NB4 (cell line): ENCODE results near the gene NRXN3.

Source experiments
- DNase-seq: peaks from one replicate; pipeline ENCODE4 v3.0.0; 2010; ENCODE audit warnings: low read depth
- H3K4me3 ChIP-seq: one replicate; pipeline ENCODE4 v1.5.1; 2011; ENCODE audit warnings: mild to moderate bottlenecking, low read depth, low read length, moderate library complexity
- CTCF ChIP-seq: IDR thresholded peaks from one replicate; pipeline ENCODE4 v1.5.1; 2012; ENCODE audit warnings: low read depth, low read length
- MYC ChIP-seq: IDR thresholded peaks from 2 replicates; pipeline ENCODE4 v1.6.1; 2011; ENCODE audit warnings: low read depth, low read length
- POLR2A ChIP-seq: IDR thresholded peaks from 2 replicates; pipeline ENCODE4 v1.6.1; 2011; ENCODE audit warnings: mild to moderate bottlenecking; ENCODE audit not compliant: insufficient read length; ENCODE audit errors: extremely low read depth
- TF ChIP-seq, protein P1 (sequence below): IDR thresholded peaks from 2 replicates; pipeline ENCODE4 v1.6.1; 2011; ENCODE audit warnings: low read depth, low read length

Gene NRXN3

DNA sequence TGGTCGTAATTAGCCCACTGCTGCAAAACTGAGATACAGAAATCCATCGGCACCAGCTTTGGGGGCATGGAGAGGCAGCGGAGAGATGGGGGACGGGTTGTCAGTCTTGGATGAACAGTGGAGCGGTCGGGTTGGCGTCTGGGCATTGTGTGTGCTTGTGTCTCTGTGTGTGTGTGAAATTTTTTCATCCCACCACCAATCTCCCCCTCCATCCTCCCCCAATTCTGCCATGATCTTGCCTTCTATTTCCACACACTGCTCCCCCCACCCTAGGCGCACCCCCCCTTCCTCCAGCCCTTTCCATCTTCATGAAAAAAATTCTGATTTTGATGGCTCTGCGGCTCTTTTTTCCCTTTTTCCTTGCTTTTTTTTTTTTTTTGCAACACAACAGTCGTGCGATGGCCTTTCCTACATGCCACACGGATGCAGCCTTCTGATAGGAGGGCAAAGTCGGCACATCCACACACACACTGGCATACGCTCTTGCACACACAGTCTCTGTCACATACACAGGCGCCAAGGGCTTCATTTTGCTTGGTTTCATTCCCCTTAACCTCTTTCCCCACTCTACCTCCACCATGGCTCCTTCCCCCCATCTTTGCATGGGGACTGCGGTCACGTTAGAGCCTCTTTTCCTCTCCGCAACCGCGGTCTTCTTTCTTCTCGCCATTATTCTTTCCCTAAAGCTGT is 3.3 kb downstream of the NRXN3 start:
- no peak overlapping the region for H3K4me3 ChIP-seq
- TF ChIP-seq MYC (no peak), CTCF (no peak), POLR2A (no peak)
- TF ChIP-seq, protein P1, sequence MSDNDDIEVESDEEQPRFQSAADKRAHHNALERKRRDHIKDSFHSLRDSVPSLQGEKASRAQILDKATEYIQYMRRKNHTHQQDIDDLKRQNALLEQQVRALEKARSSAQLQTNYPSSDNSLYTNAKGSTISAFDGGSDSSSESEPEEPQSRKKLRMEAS = no peak
- DNase-seq = no peak

- no peak for TF ChIP-seq CTCF
- TF ChIP-seq, protein P1 = no peak
- TF ChIP-seq POLR2A = no peak
- TF ChIP-seq MYC = no peak
- no peak for DNase-seq
- H3K4me3 ChIP-seq = no peak overlapping the region
These were observed 5.2 kb downstream of the NRXN3 start for GRCh38 chr14:78175412-78175811.

GRCh38 chr14:78178071-78178470 is 7.9 kb downstream of the NRXN3 start:
- H3K4me3 ChIP-seq = no peak overlapping the region
- no peak for TF ChIP-seq POLR2A
- TF ChIP-seq MYC = no peak
- TF ChIP-seq, protein P1 = no peak
- TF ChIP-seq CTCF = no peak
- DNase-seq = no peak

GRCh38 chr14:78178971-78179370 is 8.8 kb downstream of the NRXN3 start:
- H3K4me3 ChIP-seq = no peak overlapping the region
- no peak for DNase-seq
- TF ChIP-seq, protein P1 = no peak
- no peak for TF ChIP-seq MYC
- TF ChIP-seq CTCF = no peak
- TF ChIP-seq POLR2A = no peak

GRCh38 chr14:78181270-78181669 is 11.1 kb downstream of the NRXN3 start:
- no peak for DNase-seq
- TF ChIP-seq, protein P1 = no peak
- TF ChIP-seq POLR2A (no peak), CTCF (no peak), MYC (no peak)
- no peak overlapping the region for H3K4me3 ChIP-seq

GRCh38 chr14:78182722-78183121 is 12.5 kb downstream of the NRXN3 start:
- H3K4me3 ChIP-seq = no peak overlapping the region
- TF ChIP-seq MYC (no peak), POLR2A (no peak), CTCF (no peak)
- TF ChIP-seq, protein P1 = no peak
- DNase-seq = no peak
